HG03196 (cell line): ENCODE results near the gene SUCO.
"Not testable (repeated sequence)": the region's sequence is repeated elsewhere in the genome, so short reads cannot be mapped to it uniquely, and the experiment has no call there.

Experiments
- ATAC-seq: cut with Tn5 transposase; IDR thresholded peaks from one replicate; pipeline ENCODE4 v1.9.1; 2021; ENCODE audit not compliant: unreplicated experiment

Gene SUCO

DNA sequence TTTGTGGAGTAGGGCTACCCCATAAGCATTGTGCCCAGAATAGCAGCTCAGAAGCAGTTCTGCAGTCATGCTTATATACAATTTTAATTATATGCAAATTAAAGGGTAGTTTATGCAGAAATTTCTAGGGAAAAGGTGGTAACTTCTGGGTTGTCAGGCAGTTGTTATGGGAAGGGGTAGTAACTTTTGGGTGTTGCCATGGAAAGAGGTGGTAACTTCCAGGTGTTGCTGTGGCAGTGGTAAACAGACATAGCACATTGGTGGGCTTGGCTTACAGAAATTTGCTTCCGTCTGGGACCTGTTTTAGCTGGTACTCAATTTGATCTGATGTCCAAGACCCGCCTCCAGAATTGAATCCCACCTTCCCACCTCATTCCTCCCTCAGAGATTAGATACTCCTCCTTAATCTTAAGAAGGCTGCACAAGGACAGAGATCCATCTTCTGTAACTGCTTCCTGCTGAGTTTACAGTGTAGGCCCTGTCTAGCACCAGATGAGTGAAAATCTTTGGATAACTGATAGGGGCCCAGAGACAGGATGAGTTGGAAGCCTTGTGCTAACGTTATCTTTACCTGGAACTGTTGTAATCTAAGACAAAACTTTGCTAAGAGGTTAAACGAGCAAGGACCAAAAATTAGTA, 26.7 kb downstream of the SUCO start:
- no peak for ATAC-seq

DNA sequence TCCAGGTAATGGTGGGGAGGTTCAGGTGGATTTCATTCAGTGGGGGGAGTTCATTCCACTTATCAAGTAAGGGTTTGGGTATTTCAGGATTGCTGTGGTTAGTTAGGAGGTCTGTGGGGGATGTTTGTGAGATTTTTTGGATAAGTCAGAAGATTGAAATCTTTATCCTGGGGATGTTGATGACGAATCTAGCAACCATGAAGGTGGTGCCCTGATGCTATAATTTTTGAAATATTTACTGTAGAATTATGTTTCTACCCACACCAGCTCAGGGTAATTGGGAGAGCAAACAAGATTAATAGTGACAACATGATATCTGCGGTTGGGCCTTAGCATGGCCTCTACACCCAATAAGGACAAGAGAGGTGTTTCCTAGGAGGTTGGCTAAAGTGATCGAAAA, 28.3 kb downstream of the SUCO start:
- ATAC-seq = no peak

DNA sequence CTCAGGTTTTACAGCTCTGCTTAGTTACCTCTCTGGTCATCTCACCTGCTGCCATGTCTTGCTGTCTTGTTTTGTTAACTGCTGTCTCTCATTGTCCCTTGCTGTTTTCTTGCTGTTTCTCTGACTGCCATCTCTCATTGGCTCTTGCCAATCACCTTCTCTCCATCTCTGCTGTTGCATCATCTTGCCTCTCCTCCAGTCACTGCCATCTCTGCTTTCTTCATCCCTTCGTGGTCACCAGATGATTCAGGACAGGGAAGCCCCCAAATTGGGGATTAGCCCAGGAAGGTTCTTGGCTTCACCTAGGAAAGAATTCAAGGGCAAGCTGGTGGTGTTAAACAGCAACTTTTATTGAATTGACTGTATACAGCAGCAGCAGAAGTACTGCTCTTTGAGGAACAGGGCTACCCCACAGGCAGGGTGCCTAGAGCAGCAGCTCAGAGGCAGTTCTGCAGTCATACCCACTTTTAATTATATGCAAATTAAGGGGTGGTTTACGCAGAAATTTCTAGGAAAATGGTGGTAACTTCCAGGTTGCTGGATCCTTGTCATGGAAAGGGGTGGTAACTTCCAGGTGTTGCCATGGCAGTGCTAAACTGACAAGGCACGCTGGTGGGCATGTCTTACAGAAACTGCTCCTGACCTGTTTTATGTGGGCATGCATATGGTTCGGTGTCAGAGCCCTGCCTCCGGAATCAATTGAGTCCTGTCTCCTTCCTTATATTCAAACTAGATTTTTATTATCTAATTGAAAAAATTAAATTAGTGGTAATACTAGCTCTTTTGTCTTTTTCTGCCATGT, 33.4 kb downstream of the SUCO start:
- ATAC-seq = no peak

DNA sequence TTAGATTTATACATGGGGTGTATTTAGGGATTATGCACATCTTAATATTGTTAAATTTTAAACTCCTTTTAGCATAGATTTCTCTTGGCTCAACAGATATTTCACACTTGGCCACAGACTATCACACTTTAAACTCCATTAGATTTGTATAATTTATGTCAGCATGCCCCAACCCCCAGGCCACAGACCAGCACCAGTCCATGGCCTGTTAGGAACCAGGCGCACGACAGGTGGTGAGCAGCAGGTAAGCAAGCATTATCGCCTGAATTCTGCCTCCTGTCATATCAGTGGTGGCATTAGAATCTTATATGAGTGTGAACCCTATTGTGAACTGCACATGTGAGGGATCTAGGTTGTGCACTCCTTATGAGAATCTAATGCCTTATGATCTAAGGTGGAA, 34.8 kb downstream of the SUCO start:
- no peak for ATAC-seq

DNA sequence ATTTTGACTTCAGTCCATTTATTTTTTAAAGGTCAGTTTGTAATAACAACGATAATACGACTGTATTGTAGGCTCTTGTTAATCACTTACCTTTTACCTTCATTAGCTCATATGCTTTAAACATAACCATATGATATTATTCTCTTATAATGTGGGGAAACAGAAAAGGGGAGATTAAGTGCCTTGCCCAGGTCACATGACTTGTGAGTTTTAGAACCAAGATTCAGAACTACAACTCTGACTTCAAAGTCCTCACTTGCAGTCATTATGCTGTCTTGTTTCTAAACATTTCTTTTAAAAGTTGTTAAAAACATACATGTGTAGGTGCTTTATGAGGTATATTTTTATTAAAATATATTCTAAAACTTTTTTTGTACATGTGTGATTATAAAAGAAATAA, 41.1 kb downstream of the SUCO start:
- ATAC-seq = no peak

DNA sequence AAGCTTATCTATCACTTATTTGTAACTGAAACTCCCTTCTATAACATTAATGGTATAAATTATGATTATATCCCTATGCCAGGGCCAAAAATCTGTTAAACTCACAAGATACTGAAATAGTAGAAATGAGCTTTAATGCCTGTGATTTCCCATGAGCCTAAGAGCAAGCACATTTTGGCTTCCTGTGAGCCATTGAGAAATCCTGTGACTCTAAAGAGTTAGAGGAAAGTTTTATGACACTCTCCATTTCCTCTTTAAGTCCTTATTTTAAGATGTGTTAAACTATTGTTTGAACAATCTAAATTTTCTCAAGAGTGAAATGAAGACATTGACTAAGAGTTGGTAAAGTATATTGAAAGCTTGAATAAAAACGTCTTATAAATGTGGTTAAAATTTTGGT, 45.6 kb downstream of the SUCO start:
- no peak for ATAC-seq

DNA sequence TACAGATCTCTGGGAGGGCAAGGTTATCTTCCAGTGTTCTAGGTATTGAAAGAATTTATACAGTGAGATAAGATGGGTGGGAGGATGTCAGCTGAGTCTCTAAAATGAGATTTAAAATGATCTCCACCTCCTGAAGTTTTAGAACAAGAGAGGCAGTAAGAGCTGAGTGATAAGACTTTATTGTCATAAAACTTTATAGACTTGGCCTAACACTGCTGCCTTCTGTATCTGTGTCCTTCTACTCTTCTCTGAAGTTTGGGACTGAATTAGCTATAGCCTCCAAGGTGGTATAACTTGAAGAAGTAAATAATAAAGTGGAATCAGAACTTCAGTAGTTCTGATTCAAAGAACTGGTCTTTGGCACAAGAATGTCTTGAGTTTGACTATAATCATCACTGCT, 48.3 kb downstream of the SUCO start:
- no peak for ATAC-seq

DNA sequence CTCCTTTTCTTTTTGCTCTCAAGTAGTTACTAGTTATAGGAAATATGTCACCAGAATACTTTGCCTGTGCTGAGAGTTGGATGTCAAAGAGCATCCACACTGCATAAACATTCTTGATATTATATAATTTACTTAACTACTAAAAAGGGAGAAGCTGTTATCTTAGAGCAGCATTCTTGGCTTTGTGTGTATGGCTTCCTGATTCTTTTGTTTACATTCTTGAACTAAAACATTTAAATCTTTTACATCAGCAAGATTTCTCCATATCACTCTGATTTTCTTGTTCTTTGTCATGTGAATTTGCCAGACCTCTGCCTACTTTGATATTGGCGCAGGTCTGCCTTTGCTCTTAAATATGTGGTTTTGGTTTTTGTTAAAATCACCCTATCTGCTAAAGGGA, 48.8 kb downstream of the SUCO start:
- ATAC-seq = no peak

DNA sequence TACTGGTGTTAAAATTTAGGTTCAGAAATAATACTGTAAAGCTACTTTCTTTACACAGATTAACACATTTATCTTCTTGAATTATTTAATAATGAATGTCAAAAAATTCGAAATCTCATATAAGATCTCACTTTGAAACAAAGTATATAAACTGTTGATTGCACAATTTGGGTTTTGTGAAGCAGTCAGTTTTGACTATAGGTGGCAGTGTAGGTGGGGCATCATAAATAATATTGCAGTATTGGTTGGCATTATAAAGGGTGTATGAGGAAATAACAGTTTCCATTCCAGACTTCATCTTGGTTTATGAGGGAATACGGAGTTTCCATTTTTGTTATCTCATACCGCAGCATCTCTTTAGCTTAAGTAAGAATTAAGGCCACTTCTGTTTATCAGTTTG, 49.9 kb downstream of the SUCO start:
- ATAC-seq = no peak

DNA sequence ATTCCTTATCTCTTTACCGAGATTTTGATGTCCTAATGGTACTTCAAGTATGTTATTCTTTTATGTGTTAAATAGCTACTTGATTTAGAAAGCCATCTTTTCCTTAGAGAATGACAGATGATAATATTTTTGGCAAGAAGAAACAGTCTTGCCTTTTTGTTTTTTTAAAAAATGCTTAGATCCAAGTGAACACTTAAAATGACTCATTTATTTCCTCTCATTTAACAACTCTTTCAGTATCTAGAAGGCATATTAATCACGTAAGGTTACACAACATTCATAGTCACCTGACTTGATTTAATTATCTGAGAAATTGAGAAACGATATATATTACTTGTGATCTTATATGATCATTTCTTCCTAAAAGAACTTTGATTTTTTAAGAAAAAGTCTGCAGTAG, 52.4 kb downstream of the SUCO start:
- ATAC-seq = no peak

DNA sequence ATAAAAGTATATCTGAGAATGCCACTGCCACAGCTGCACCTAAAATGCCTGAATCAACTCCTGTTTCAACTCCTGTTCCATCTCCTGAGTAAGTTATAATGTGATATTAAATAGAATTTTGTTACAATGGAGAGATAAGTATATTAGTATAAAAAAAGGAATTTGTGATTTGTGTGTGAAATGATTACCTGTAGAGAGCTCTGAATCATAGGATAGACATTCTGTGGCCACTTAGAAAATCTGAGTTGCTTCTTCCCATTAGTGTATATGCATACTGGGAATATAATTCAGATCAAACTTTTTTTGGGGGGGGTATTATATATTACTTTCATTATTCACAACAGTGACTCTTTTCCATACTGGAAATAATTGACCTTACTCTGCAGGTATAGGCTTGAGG, 52.9 kb downstream of the SUCO start:
- ATAC-seq = no peak

DNA sequence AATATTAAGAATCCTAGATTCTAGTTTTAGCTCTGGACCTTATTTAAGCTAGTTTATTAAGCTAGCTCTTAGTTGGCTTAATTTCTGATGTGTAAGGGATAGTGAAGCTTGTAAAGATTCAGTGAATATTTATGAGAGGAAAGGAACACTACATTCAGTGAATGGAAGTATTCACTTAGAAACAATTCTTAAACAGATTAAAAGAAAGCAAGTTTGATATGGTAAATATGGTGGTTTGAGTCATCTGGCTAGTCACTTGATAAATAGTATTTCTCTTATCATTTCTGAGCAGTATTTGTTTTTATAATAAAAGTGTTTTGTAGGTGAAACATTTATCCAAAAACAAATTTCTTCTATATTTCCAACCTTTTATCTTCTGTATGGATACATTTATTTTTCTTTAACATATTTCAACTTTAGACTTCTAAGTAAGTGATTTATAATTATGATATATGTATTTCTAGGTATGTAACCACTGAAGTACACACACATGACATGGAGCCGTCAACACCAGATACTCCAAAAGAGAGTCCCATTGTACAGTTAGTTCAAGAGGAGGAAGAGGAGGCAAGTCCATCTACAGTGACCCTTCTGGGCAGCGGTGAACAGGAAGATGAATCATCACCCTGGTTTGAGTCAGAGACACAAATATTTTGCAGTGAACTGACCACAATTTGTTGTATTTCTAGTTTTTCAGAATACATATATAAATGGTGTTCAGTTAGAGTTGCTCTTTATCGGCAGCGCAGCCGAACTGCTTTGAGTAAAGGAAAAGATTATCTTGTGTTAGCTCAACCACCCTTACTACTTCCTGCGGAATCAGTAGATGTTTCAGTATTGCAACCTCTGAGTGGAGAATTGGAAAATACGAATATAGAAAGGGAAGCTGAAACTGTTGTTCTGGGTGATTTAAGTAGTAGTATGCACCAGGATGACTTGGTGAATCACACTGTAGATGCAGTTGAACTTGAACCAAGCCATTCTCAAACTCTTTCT, 55.6 kb downstream of the SUCO start:
- ATAC-seq = peak; percentile 69

DNA sequence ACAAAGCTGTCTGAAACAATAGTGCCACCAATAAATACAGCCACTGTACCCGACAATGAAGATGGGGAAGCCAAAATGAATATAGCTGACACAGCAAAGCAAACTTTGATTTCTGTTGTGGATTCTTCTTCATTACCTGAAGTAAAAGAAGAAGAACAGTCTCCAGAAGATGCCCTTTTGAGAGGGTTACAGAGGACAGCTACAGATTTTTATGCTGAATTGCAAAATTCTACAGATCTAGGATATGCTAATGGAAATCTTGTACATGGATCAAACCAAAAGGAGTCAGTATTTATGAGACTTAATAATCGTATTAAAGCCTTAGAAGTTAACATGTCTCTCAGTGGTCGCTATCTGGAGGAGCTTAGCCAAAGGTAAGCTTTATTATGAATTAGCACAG, 56.6 kb downstream of the SUCO start:
- ATAC-seq = no peak

DNA sequence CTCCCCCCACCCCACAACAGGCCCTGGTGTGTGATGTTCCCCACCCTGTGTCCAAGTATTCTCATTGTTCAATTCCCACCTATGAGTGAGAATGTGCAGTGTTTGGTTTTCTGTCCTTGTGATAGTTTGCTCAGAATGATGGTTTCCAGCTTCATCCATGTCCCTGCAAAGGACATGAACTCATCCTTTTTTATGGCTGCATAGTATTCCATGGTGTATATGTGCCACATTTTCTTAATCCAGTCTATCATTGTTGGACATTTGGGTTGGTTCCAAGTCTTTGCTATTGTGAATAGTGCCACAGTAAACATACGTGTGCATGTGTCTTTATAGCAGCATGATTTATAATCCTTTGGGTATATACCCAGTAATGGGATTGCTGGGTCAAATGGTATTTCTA, 58.5 kb downstream of the SUCO start:
- ATAC-seq = not testable (repeated sequence)

DNA sequence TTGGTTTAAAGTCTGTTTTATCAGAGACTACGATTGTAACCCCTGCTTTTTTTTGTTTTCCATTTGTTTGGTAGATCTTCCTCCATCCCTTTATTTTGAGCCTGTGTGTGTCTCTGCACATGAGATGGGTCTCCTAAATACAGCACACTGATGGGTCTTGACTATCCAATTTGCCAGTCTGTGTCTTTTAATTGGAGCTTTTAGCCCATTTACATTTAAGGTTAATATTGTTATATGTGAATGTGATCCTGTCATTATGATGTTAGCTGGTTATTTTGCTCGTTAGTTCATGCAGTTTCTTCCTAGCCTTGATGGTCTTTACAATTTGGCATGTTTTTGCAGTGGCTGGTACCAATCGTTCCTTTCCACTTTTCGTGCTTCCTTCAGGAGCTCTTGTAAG, 62.1 kb downstream of the SUCO start:
- not testable (repeated sequence) for ATAC-seq

DNA sequence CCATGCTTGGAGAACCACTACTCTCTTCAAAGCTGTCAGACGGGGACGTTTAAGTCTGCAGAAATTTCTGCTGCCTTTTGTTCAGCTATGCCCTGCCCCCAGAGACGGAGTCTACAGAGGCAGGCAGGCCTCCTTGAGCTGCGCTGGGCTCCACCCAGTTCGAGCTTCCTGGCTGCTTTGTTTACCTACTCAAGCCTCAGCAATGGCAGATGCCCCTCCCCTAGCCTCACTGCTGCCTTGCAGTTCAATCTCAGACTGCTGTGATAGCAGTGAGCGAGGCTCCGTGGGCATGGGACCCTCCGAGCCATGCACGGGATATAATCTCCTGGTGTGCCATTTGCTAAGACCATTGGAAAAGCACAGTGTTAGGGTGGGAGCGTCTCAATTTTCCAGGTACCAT, 63.8 kb downstream of the SUCO start:
- ATAC-seq = not testable (repeated sequence)

DNA sequence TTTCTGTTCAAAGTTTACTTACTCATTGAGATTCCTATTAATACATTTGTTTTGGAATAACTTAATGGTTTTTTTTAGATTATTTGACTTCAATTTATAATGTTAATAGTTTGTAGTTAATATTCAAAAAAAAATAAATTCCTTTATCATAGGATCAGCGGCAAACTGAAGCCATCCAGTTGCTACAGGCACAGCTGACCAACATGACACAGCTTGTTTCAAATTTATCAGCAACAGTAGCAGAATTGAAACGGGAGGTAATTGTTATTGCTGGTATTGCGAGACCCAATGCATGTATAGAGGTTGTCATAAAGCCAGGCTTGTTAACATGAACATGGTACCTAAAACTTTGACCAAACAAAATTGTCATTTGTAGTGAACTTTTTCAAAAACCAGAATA, 67.0 kb downstream of the SUCO start:
- no peak for ATAC-seq

DNA sequence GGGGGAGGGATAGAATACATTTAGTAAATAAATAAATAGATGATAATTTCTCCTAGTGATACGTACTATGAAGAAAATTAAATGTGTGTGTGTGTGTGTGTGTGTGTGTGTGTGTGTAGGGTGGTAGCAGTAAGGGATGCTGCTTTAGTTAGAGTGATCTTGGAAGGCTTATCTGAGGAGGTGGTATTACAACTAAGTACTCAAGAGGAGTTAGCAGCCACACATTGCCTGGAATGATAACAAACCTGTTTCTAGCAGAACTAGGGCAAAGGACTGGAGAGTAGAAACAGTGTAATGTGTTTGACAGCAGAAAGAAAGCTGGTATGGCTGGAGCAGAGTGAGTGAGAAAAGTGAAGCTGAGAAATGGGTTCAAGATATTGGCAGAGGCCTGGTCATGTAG, 67.7 kb downstream of the SUCO start:
- no peak for ATAC-seq

DNA sequence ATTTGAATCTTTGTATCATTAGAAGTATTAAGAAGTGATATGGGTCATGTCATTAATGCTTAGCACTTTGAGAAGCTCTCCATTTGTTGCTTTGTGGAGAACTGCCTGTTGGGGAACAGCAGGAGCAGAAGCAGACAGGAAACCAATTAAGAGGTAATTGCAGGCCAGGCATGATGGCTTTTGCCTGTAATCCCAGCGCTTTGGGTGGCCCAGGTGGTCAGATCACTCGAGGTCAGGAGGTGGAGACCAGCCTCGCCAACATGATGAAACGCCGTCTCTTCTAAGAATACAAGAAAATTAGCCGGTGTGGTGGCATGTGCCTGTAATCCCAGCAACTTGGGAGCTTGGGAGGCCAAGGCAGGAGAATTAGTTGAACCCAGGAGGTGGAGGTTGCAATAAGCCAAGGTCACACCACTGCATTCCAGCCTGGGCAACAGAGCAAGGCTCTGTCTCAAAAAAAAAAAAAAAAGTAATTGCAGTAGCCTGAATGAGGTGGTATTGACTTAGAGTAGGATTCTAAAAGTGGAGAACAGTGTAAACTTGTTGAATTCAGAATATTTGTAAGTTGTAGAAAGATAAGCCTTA, 68.2 kb downstream of the SUCO start:
- ATAC-seq = no peak

DNA sequence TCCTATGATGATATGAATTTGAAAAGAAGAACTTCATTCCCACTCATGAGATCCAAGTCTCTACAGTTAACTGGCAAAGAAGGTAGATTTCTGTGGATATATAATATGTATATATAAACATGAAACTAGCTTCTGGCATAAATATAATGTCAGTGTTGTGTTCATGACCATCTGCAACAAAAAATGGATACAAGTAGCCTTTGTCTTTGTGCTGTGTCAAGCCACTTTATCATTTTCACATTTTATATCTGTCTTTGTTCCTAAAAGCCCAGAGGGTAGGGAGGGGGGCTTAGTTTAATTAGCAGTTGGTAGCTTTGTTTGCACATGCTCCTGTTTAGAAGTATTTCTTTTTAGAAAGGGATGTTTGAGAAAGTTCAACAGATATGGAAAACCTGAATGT, 69.8 kb downstream of the SUCO start:
- no peak for ATAC-seq

DNA sequence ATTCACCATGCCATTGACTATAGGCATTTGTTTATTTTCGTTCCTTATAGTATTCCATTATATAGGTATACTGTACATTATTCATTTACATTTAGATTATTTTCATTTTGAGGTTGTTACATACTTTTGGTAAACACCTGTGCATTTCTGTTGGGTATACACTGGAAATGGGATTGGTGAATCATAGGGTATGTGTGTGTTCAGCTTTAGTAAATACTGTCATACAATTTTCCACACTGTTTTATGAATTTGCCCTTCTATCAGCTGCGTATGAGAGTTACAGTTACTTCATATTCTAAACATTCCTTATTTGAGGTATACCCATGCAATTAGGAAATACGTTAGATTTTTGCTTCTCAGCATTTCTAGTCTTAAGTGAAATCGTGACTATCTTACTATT, 70.9 kb downstream of the SUCO start:
- ATAC-seq = no peak
